ENCODE results near the gene AWAT2.

DNA sequence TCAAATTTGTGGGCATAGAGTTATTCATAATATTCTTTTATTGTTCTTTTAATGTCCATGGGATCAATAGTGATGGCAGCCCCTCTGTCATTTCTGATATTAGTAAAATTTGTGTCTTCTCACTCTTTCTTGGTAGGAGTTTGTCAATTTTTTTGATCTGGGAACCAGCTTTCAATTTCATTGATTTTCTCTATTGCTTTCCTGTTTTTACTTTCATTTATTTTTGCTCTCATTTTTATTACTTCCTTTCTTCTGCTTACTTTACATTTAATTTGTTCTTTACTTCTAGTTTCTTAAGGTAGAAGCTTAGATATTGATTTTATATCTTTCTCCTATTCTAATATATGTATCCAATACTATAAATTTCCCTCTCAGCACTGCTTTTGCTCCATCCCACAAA lies 40.7 kb downstream of the AWAT2 start:
- TF ChIP-seq, protein P1, sequence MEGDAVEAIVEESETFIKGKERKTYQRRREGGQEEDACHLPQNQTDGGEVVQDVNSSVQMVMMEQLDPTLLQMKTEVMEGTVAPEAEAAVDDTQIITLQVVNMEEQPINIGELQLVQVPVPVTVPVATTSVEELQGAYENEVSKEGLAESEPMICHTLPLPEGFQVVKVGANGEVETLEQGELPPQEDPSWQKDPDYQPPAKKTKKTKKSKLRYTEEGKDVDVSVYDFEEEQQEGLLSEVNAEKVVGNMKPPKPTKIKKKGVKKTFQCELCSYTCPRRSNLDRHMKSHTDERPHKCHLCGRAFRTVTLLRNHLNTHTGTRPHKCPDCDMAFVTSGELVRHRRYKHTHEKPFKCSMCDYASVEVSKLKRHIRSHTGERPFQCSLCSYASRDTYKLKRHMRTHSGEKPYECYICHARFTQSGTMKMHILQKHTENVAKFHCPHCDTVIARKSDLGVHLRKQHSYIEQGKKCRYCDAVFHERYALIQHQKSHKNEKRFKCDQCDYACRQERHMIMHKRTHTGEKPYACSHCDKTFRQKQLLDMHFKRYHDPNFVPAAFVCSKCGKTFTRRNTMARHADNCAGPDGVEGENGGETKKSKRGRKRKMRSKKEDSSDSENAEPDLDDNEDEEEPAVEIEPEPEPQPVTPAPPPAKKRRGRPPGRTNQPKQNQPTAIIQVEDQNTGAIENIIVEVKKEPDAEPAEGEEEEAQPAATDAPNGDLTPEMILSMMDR (IDR thresholded peaks at IDR 0.05; ENCODE audit: low read length): no peak
- TF ChIP-seq EZH2phosphoT487 (IDR thresholded peaks at IDR 0.05; ENCODE audit: low read length) (no peak), EZH2 (optimal IDR thresholded peaks at IDR 0.05; ENCODE audit: low read depth, low read length) (no peak)

Measured in MM.1S (cell line).